Left ventricle myocardium superior (tissue), 1 donor: ENCODE results near the gene MZT2B. TPM values are rescaled to one million over a fixed set of nuclear protein-coding genes. Genes with fewer than 3 reads are reported as not detected.
A peak's percentile ranks its signal among the peaks of the same experiment; 100 is the strongest.
"Not testable (repeated sequence)": the region's sequence is repeated elsewhere in the genome, so short reads cannot be mapped to it uniquely, and the experiment has no call there.

Experiments
- ATAC-seq: fragments of 200-7000 bp; cut with Tn5 transposase; one replicate; pipeline ENCODE4 v1.9.1; 2020; ENCODE audit warnings: mild to moderate bottlenecking, moderate library complexity
- DNase-seq: peaks from one replicate; pipeline ENCODE4 v3.0.0-alpha.2; 2020
- intact Hi-C: fragments of 100-400 bp; cut with micrococcal nuclease; formaldehyde crosslinking; loops from one replicate; pipeline ENCODE4 v1.11.0; 2022
- total RNA-seq: library from RNA; stranded (reverse); fragmentation: NEBNext Ultra II Directional; extraction: Animal tissue kit (Norgen Biotek cat#: 25700); gene quantifications from one replicate; pipeline ENCODE4 v1.2.1, GENCODE V29; 2021
- donor health status: DM: no; HTN: yes; CAD: no; lungs with severe emphysema.

MZT2B gene
- total RNA-seq, 1 donor from 2014 or later, result 510 TPM

DNA sequence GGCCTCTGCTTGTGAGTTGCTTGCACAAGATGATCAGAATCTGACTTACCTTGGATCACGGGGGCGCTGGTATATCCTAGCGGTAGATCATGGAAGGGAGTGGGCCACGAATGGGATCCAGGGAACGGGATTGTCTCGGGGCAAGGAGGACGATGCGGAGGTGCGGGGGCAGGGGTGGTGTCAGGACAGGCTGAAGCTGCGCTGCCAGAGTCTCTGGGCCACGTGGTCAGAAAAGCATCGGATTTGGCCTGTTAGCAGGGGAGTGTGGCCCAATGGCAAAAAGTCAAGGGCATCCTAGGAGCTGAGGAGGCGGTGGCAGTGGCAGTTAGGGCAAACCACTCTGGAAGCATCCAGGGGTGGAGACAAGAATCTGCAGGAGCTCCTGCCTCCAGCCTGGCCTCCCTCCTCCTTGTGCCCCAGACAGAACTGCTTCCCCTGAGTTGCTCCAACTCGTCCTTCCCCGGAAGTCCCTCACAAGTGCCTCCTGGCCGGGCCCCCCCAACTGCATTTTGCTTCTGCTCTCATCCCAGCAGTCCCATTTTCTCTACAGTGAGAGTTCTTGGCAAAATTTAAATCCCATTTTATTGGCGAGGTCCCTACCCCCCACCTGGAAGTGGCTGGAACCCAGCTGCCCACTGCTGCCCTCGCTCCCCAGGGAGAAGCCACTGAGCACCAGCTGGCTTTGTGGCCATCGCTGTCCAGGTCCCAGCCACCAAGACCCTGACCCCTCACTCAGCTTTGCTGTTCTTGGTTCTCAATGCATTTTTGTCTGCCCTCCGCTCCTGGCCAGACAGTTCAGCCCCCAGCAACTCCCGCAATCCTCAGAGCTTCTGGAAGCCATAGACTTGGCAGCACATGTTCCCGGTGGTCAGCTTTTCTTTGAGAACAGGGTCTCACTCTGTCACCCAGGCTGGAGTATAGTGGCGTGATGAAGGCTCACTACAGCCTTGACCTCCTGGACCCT, 31.6 kb upstream of the MZT2B start:
- DNase-seq (no peak), ATAC-seq (no peak)
- intact Hi-C loops, result no loop called here

DNA sequence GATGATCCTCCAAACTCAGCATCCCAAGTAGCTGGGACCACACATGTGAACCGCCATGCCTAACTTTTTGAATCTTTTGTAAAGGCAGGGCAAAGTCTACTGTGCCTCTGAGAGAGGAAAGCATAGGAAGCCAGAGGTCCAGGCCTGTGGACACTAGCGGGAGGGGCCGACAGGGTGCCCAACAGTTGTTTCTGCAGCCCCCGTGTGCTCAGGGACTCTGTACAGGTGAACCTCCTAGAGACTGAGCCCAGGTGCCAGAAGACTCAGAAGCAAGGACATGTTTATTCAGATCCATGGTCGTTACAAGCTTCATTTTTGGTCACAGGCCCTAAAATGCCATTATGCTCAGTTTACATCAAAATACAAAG, 30.9 kb upstream of the MZT2B start:
- ATAC-seq, intact Hi-C loops, DNase-seq: not testable (repeated sequence)

DNA sequence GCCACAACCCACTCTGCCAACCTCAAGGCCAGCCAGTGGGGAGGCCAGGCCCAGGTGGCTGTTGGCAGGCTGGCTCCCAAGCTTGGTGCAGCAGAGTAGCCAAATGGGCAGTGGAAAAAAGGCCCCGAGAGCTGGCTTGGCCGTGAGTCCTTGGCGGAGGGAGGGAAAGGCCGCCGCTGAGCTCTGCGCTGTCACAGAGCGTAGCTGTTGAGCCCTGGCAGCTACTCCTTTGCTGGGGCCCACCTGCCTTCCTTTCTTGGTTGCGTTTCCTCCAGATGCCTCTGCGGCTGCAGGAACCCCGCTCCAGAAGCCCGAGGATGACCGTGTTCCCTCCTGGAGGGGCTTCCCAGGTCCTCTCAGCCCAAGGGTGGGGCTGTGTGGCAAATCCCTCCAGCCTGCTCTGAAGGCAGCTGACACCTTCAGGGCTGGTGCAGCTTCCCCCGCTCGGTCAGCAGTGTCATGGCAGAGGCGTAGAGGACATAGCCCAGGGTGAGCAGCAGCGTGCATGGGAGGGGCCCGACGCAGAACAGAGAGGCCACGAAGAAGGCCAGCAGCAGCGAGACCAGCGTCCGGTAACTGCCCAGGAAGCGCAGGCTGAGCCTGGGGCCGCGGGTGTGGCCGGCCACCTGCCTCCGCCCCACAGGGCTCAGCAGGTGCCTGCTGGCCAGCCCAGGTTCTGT, 29.8 kb upstream of the MZT2B start:
- ATAC-seq, DNase-seq, intact Hi-C loops: not testable (repeated sequence)

DNA sequence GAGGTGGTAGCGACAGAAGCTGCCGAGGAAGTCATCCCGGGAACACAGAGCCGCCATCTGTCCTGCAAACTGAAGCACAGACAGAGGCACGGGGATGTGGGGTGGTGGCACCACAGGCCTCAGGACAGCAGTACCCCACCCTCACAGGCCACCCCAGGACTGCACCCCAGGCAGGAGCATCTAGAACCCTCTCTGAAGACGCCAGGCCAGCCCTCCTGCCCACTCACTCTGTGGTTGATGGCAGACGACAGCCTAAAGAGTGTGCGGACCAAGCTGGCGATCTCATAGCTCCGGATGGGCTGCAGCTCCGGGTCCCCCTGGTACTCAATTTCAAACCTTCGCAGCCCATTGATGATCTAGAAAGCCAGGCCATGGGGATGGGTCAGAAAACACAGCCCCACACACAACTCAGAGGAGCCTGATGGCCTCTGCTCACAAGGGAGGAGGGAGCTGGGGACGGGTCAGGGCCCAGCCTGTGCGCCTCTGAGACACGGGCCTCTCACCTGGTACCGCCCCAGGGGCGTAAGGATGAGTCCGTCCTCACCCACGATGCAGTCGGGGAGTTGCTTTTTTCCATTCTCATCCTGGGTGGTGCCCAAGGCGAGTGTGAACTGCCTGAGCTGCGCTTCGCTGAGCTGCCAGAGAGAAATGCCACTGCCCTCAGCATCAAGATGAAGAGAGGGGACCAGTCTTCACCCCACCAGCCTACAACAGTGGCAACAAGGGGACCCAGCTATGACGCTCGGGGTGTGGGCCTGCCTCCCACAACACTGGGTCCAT, 29.1 kb upstream of the MZT2B start:
- DNase-seq, result no peak

DNA sequence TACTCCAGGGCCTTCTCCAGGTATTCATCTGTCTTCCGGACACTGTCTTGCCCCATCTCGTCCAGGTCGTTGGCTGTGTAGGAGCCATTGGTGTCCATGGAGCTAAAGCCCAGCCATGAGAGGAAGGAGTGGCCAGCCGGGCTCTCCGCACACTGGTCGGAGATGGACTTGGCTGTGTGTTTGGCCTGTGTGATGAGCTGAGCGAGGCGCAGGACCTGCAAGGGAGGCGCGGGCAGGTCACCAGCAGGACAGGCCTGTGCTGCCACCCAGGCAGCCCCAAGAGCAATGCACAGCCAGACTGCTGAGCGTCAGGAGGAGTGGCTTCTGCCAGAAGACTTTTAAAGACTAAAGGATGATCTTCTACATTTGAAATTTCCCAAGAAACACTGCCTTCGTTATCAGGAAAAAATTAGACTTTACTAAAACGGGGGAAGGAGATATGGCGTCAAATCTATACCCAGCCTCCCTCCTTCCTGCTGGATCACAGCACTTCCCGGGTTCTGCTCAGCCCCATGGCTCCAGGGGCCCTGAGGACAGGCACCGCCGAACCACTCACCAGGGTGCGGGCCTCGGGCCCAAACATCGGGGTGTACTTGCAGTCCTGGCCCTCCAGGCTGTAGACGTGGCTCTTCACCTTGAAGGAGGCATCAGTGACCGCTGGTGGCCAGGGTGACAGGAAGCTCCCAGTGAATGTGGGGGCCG, 28.2 kb upstream of the MZT2B start:
- intact Hi-C loops, DNase-seq, ATAC-seq: not testable (repeated sequence)

More for the DNA sequence above, 29.1 kb upstream of the MZT2B start:
- ATAC-seq, result no peak
- intact Hi-C loops, result no loop called here

DNA sequence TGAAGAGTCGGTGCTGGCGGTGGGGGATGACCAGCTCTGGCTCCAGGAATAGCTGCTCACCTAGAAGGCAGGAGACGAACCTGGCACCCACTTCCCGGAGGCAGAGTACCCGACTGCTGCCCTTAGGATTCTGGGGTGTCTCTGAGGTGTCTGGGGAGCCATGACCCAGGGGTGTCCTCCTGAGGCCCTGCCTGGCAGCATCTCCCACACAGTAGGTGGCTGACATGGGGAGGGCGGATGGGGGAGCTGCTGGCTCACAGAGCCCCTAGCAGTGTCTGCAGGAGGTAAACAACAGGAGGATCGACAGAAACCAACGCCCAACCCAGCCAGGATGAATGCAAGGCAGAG, 27.7 kb upstream of the MZT2B start:
- DNase-seq, ATAC-seq, intact Hi-C loops: not testable (repeated sequence)

DNA sequence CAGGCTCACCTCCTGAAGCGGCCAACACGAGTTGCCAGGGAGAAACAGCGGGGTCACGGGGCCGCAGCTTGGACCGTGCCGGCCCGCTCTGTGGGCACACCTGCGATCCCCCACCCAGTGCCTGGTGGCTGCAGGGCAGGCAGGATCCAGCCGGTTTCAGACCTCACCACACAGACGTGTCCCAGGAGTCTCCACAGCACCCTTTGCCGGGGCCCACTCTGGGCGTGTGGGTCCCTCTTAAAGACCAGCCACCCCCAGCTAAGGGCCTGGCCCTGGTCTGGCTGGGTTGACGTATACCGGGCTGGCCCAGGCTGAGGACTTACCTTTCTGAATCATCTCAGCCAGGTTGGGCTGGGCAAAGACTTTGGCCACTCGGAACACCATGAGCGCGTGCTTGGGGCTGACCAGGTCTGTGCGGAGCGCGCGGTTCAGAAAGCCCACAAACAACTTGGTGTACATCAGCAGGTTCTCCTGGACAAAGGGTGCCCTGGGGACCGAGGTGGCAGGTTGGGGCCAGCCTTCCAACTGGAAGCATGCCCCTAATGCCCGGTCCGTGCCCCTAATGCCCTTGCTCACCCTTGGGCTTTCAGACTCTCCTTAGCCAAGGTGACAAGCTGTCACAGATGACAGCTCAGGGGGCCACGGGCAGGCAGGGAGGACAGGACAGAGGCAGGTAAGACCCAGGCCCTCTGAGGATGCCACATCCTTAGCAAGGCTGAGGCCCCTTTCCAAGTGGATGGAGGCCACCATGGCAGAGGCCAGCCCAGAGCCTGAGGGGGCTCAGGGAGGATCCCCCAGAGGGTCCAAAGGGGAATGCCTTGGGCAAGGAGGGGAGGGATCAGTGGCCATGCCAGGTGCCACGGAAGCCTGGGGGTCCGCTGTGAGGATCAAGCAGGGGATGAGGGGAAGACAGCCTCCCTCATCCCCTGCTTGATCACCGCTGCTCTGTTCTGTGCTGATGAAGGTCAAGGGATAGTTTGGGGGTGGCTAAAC, 27.0 kb upstream of the MZT2B start:
- DNase-seq (peak; percentile 24), ATAC-seq (no peak)
- intact Hi-C loops, result no loop called here

DNA sequence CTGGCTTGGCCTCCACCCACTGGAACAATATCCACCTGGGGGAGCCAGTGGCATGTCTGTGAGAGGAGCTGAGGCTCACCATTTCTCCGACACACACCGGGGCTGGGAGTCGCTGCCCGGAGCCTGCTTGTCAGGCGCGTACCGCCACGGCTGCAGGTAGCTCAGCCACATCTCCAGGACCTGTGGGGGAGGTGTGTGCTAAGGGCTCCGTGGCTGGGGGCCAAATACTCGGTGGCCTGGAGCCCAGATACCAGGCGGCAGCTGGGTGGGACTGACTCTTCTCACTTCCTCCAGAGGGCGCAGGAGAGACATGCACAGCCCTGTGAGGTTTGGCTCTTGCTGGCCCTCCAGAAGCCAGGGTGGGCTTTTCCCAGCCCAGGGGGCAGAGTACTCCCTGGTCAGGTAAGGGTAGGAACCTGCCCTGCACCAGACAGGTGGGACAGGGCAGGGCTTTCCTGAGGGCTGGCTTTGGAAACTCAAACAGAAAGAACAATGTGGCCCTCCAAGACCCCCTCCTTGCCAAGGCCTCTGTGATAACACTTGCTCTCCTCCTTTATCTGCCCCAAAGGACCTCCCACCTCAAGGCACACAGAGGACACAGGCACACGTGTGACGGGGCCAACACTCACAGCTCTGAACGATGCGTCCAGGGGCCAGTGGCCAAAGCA, 26.0 kb upstream of the MZT2B start:
- DNase-seq (peak; percentile 86), ATAC-seq (peak; percentile 82)
- intact Hi-C loops, result not testable (repeated sequence)

DNA sequence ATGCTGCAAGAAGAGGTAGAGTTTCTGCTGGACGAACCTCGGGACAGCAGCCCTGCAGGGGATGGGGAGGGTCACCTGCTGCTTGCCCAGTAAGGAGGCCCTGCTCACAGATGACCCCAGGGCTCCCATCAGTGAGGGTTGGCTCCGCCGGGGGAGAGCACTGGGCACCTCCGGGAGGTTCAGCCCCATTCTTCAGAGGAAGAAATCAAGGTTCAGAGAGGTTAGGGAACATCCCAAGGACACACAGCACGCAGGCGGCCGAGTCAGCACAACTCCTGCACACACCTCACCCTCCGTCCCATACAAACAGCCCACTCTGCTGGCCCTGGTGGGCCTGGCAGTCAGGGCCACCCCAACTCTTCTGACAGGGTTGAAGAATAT, 25.4 kb upstream of the MZT2B start:
- DNase-seq, result peak; percentile 22
- intact Hi-C loops, result no loop called here
- no peak for ATAC-seq

DNA sequence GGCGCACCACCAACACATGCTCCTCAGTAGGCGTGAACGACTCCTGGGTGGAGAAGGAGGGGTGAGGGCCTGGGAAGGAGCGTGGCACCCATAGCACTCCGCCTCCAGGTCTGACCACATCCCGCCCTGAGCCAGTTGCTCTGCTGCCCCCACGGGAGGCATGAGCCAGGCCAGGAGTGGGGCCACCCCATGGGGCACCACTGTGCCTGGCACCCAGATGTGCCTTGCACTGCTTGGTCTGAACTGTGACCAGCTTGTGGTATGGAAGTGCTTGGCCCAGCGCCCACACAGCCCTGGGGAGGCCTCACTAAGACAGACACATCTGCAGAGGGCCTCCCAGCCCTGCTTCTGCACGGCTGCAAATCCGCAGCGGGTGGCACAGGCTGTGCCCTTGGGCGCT, 24.7 kb upstream of the MZT2B start:
- DNase-seq, result peak; percentile 27
- intact Hi-C loops, ATAC-seq: not testable (repeated sequence)

DNA sequence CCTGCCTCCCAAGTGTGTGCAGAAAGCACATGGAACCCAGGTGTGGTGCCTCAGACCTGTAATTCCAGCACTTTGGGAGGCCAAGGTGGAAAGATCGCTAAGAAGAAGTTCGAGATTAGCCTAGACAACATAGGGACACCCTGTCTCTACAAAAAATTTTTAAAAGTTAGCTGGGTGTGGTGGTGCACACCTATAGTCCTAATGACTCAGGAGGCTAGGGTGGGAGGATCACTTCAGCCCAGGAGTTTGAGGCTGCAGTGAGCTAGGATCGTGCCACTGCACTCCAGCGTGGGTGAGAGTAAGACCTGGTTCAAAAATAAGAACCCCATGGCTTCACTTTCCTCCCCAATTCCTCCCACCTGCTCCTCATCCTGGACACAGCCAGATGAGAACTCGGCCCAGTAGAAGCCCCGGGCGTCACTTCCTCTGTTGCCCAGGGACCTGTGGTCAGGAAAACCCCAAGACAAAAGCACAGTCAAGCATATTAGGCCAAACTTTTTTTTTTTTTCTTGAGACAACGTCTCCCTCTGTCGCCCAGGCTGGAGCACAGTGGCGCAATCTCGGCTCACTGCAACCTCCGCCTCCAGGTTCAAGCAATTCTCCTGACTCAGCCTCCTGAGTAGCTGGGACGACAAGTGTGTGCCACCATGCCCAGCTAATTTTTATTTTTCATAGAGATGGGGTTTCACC, 24.1 kb upstream of the MZT2B start:
- ATAC-seq, intact Hi-C loops: not testable (repeated sequence)
- DNase-seq, result peak; percentile 20

DNA sequence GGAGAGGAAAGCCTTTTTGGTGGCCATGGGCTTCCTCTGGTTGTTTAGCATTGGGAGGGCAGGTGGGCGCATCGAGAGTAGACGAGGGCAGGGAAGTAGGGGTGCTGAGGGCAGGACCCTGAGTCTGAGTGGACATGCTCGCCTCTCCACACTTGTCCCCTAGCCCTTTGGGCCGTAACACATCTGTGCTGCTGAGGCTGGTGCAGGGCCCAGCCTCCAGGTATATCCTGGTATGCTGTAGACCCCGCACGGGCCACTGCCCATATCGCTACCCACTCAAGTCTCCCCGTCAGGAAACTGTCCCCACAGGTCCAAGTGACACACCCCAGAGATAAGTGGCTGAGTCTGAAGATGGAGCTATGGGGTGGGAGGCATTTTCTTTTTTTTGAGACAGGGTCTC, 23.4 kb upstream of the MZT2B start:
- no peak for ATAC-seq
- intact Hi-C loops, result no loop called here
- peak; percentile 12 for DNase-seq

DNA sequence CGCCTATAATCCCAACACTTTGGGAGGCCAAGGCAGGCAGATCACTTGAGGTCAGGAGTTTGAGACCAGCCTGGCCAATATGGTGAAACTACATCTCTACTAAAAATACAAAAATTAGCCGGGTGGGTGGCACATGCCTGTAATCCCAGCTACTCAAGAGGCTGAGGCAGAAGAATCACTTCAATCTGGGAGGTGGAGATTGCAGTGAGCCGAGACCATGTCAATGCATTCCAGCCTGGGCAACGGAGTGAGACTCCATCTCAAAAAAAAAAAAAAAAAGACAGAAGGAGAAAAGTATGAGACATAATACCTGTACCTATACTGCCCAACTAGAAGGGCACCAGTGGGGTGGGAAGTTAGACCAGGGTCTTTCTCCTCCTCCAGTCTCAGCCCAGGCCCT, 22.7 kb upstream of the MZT2B start:
- peak; percentile 7 for DNase-seq
- ATAC-seq, intact Hi-C loops: not testable (repeated sequence)

DNA sequence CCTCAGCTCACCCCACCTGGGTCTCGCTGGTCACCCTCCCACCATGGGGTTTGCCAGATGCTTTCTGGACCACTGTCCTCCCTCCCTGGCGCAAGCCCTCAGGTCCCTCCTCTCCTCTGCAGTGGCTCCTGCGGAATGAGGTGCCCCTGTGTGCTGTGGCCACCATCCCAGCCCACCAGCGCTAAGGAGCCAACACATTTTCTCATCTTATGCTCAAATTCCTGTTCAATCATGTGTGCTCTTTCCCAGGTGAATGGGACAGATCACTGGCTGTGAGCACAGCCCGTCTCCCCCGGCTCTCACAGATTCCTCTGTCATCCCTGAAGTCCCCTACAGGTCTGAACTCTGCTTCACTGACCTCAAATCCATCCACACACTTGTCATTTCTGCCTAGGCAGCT, 21.9 kb upstream of the MZT2B start:
- intact Hi-C loops, result no loop called here
- ATAC-seq (no peak), DNase-seq (peak; percentile 14)

DNA sequence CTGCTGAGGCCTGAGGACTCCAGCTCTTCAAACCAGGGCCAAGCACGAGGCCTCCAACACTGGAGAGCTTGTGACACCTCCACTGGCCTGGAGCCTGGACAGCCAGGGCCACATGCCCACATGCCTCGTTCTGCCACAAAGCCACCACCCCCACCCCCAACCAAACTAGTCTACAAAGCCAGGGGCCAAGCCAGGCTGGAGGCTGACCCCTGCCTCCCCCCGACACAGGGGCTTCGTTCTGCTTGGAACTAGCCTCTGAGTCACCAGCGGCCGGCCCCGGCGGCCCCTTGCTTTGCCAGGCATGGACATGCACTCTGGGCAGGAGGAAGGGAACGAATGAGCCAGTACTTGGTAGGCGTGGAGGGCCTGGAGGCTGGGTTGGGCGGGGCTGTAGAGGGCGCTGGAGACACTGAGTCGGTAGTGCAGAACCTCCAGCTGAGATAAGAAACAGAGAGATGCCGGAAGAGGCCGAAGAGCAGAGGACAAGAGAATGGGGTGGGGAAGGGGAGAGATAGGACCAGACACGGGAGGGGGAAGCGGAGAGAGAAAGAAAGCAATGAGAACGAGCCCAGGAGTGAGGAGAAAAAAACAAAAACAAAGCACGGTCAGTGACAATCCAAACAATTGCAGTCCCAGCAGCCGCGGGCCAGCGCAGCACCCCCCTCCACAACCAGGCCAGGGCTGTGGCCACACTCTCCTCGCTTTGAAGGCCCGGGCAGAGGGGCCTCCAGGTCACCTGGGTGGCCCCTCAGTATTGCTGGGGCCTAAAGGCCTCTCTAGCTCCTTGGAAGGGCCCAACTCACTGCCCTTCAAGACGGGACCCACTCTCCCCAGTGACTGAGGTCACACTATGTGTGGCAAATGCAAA, 21.0 kb upstream of the MZT2B start:
- ATAC-seq, result peak; percentile 84
- peak; percentile 79 for DNase-seq
- intact Hi-C loops, result not testable (repeated sequence)

DNA sequence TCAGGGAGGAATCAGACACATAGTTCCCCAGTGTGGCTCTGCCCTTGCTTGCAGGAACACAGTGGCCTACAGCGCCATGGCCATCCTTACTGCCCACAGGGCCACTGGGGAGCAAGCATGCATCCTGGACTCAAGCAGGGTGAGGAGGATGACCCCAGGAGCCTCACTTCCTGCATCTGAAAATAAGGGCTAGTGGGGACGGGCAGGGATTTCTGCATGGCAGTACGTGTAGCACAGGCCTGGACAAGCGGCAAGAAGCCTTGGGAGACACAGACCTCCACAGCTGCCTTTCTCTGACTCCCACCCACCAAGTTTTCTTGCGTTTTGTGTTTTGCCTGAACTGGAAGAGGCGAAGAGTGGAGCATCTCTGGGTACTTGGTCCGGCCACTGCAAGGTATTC, 19.6 kb upstream of the MZT2B start:
- peak; percentile 6 for DNase-seq
- intact Hi-C loops, ATAC-seq: not testable (repeated sequence)
